Gastrocnemius medialis (tissue), 4 donors: ENCODE results near the gene NKX2-1. TPM values are rescaled to one million over a fixed set of nuclear protein-coding genes. Genes with fewer than 3 reads are reported as not detected.

ENCODE experiments used
- ATAC-seq, 2 donors: fragments of 150-250 bp; one replicate each; pipeline ENCODE4 v1.9.1; 2016
- DNase-seq, 2 donors: peaks; one replicate each; pipeline ENCODE4 v3.0.0-alpha.2; 2019
- H3K27ac ChIP-seq, 4 donors: fragments of 200-600 bp; sonication (generic); 1 replicate in 1 of 4; 2 replicates in 3 of 4; pipeline ENCODE4 v1.5.1; 2016 to 2018; ENCODE audit warnings: mild to moderate bottlenecking in 2 of 4, moderate library complexity in 1 of 4
- H3K27me3 ChIP-seq, 3 donors: fragments of 200-600 bp; sonication (generic) in 2 of 3; 1 replicate in 1 of 3; 2 replicates in 2 of 3; pipeline versions ENCODE4 v1.5.1 to v1.6.0; 2016 to 2019; ENCODE audit warnings: mild to moderate bottlenecking in 1 of 3, moderate library complexity in 1 of 3
- H3K36me3 ChIP-seq, 2 donors: fragments of 200-600 bp; sonication (generic) in 1 of 2; one replicate each; pipeline ENCODE4 v1.5.1; 2017 to 2018
- H3K4me1 ChIP-seq, 2 donors: fragments of 200-600 bp; sonication (generic) in 1 of 2; one replicate each; pipeline ENCODE4 v1.5.1; 2016 to 2017; ENCODE audit warnings: mild to moderate bottlenecking in 2 of 2
- H3K4me3 ChIP-seq, 4 donors: fragments of 200-600 bp; sonication (generic) in 3 of 4; 1 replicate in 1 of 4; 2 replicates in 3 of 4; pipeline ENCODE4 v1.5.1; 2016 to 2019; ENCODE audit warnings: mild to moderate bottlenecking in 2 of 4
- H3K9me3 ChIP-seq, 3 donors: fragments of 200-600 bp; sonication (generic) in 2 of 3; 1 replicate in 1 of 3; 2 replicates in 2 of 3; pipeline ENCODE4 v1.5.1; 2016 to 2019
- CTCF ChIP-seq, 5 experiments: fragments of 450-650 bp in 3 of 5; fragments of 200-600 bp in 2 of 5; sonication (generic) in 2 of 5; IDR thresholded peaks in 4 of 5; conservative IDR thresholded peaks in 1 of 5; 1 replicate in 4 of 5; 2 replicates in 1 of 5; pipeline ENCODE4 v1.5.1; 2016 to 2019; ENCODE audit warnings: antibody characterized with exemption in 5 of 5, mild to moderate bottlenecking in 3 of 5, moderate library complexity in 3 of 5
- POLR2A ChIP-seq, 2 donors: fragments of 450-650 bp; IDR thresholded peaks; one replicate each; pipeline ENCODE4 v1.6.1; 2017; ENCODE audit warnings: antibody characterized with exemption in 2 of 2, mild to moderate bottlenecking in 2 of 2, moderate library complexity in 2 of 2
- in situ Hi-C, 4 donors: fragments of 200-750 bp; cut with MboI; loops; one replicate each; pipeline versions ENCODE4 v1.15.0 to v1.8.0; 2017; ENCODE audit warnings: low sequenced_read_pairs in 4 of 4
- intact Hi-C: fragments of 100-400 bp; cut with DNase I; formaldehyde crosslinking; loops from one replicate; pipeline ENCODE4 v1.15.1; 2023; ENCODE audit warnings: low total_unique reads
- total RNA-seq, 4 donors: library from RNA; depleted of rRNA; stranded (reverse); fragments of >200 nt; gene quantifications; one replicate each; pipeline versions ENCODE4 v1.1.0 to v1.2.3, GENCODE V29; 2016

NKX2-1 gene
- total RNA-seq, 4 donors from 2014 or later: not detected

GRCh38 chr14:36505892-36506731 lies 13.9 kb downstream of the NKX2-1 start:
- H3K27ac ChIP-seq: no peak overlapping the region
- intact Hi-C loops: no loop called here
- in situ Hi-C loops: loop anchor here in 1 of 4 donors (25.0 kb wide), 1 partner anchor 1081 kb away; the partner anchor contains the start of genes FOXA1 and TTC6
- no peaks in the 10 kb centered on the region for H3K36me3 ChIP-seq
- TF ChIP-seq POLR2A (IDR thresholded peaks at IDR 0.05): no peak
- TF ChIP-seq CTCF (IDR thresholded peaks at IDR 0.05 in 4 of 5, conservative IDR thresholded peaks at IDR 0.05 in 1 of 5): no peak
- peaks cover 0 to 4% of the 10 kb centered on the region in 2 donors for H3K4me1 ChIP-seq
- H3K4me3 ChIP-seq: no peak overlapping the region
- H3K27me3 ChIP-seq: peaks cover 99 to 100% (median 100%) of the 10 kb centered on the region in 3 donors
- no peak for DNase-seq
- no peaks in the 10 kb centered on the region for H3K9me3 ChIP-seq
- ATAC-seq: no peak

GRCh38 chr14:36505181-36505815 lies 14.7 kb downstream of the NKX2-1 start:
- in situ Hi-C loops: loop anchor here in 1 of 4 donors (25.0 kb wide), 1 partner anchor 1082 kb away; the partner anchor contains the start of genes FOXA1 and TTC6
- TF ChIP-seq POLR2A (IDR thresholded peaks at IDR 0.05) (no peak), CTCF (IDR thresholded peaks at IDR 0.05 in 4 of 5, conservative IDR thresholded peaks at IDR 0.05 in 1 of 5) (no peak)
- ATAC-seq: no peak
- intact Hi-C loops: no loop called here
- H3K4me1 ChIP-seq: peaks cover 0 to 4% of the 10 kb centered on the region in 2 donors
- no peak overlapping the region for H3K27ac ChIP-seq
- peak overlapping the region in 1 of 4 donors; percentile 11 for H3K4me3 ChIP-seq
- H3K27me3 ChIP-seq: peaks cover 97 to 100% (median 100%) of the 10 kb centered on the region in 3 donors
- H3K36me3 ChIP-seq: no peaks in the 10 kb centered on the region
- no peaks in the 10 kb centered on the region for H3K9me3 ChIP-seq
- no peak for DNase-seq

GRCh38 chr14:36504771-36505175 lies 15.3 kb downstream of the NKX2-1 start:
- no peaks in the 10 kb centered on the region for H3K9me3 ChIP-seq
- H3K4me3 ChIP-seq: no peak overlapping the region
- peaks cover 0 to 4% of the 10 kb centered on the region in 2 donors for H3K4me1 ChIP-seq
- H3K27me3 ChIP-seq: peaks cover 96 to 100% (median 100%) of the 10 kb centered on the region in 3 donors
- DNase-seq (no peak), ATAC-seq (no peak)
- no peak for TF ChIP-seq CTCF (IDR thresholded peaks at IDR 0.05 in 4 of 5, conservative IDR thresholded peaks at IDR 0.05 in 1 of 5)
- no peak for TF ChIP-seq POLR2A (IDR thresholded peaks at IDR 0.05)
- in situ Hi-C loops: loop anchor here in 1 of 4 donors (25.0 kb wide), 1 partner anchor 1083 kb away; the partner anchor contains the start of genes FOXA1 and TTC6
- no peaks in the 10 kb centered on the region for H3K36me3 ChIP-seq
- intact Hi-C loops: no loop called here
- no peak overlapping the region for H3K27ac ChIP-seq

GRCh38 chr14:36503771-36504741 lies 16.0 kb downstream of the NKX2-1 start:
- in situ Hi-C loops (loop anchor here in 1 of 4 donors (25.0 kb wide), 1 partner anchor 1083 kb away; the partner anchor contains the start of genes FOXA1 and TTC6), intact Hi-C loops (no loop called here)
- H3K36me3 ChIP-seq: no peaks in the 10 kb centered on the region
- DNase-seq: no peak
- H3K27ac ChIP-seq: no peak overlapping the region
- H3K9me3 ChIP-seq: no peaks in the 10 kb centered on the region
- TF ChIP-seq CTCF (IDR thresholded peaks at IDR 0.05 in 4 of 5, conservative IDR thresholded peaks at IDR 0.05 in 1 of 5) (no peak), POLR2A (IDR thresholded peaks at IDR 0.05) (no peak)
- ATAC-seq: no peak
- H3K4me1 ChIP-seq: peaks cover 0 to 4% of the 10 kb centered on the region in 2 donors
- peaks cover 89 to 99% (median 94%) of the 10 kb centered on the region in 3 donors for H3K27me3 ChIP-seq
- peak overlapping the region; percentile 20 to 41 (median 22) for H3K4me3 ChIP-seq
